WTC11 (cell line): Measurements from ENCODE around the gene KIF2C. TPM values are rescaled to one million over a fixed set of nuclear protein-coding genes. Genes with fewer than 3 reads are reported as not detected.

Experiments used
- ATAC-seq: fragments of 200-7000 bp; cut with Tn5 transposase; 2 replicates; pipeline ENCODE4 v1.10.0; 2021; ENCODE audit warnings: mild to moderate bottlenecking, moderate library complexity
- CTCF ChIA-PET: fragments of 300-600 bp; sonication (Branson Sonifier 250); formaldehyde crosslinking; loops from one replicate; lab custom pipeline; 2021; ENCODE audit warnings: antibody characterized with exemption; lab: Charles Lee
- POLR2A ChIA-PET: fragments of 350-600 bp; sonication (Branson Sonifier 250); formaldehyde crosslinking; loops from one replicate; lab custom pipeline; 2021; ENCODE audit warnings: antibody characterized with exemption; lab: Charles Lee
- DNase-seq: peaks from one replicate; pipeline ENCODE4 v3.0.0; 2021; ENCODE audit warnings: low spot score
- H3K27ac Mint-ChIP-seq: 2 replicates; pipeline ENCODE4 v1.8.0; 2021; ENCODE audit warnings: mixed read lengths
- H3K27me3 Mint-ChIP-seq: 2 replicates; pipeline ENCODE4 v1.8.0; 2021; ENCODE audit warnings: low read depth, mild to moderate bottlenecking, moderate library complexity, mixed read lengths
- H3K36me3 Mint-ChIP-seq: 2 replicates; pipeline ENCODE4 v1.8.0; 2021; ENCODE audit warnings: mixed read lengths
- H3K4me1 Mint-ChIP-seq: 2 replicates; pipeline ENCODE4 v1.8.0; 2022; ENCODE audit warnings: mixed read lengths
- H3K4me3 Mint-ChIP-seq: 2 replicates; pipeline ENCODE4 v1.8.0; 2021; ENCODE audit warnings: mild to moderate bottlenecking, moderate library complexity, mixed read lengths
- H3K9me3 Mint-ChIP-seq: 2 replicates; pipeline ENCODE4 v1.8.0; 2021; ENCODE audit warnings: mixed read lengths
- CBFB ChIP-seq: sonication (generic); formaldehyde crosslinking; IDR thresholded peaks from 2 replicates; pipeline ENCODE4 v1.8.1; 2022; ENCODE audit warnings: mild to moderate bottlenecking, low read depth, missing genetic modification reagents
- FOXP1 ChIP-seq: sonication (generic); formaldehyde crosslinking; IDR thresholded peaks from 2 replicates; pipeline ENCODE4 v1.8.0; 2022; ENCODE audit warnings: missing genetic modification reagents, mild to moderate bottlenecking, moderate library complexity, borderline replicate concordance
- GTF2I ChIP-seq: fragments of 250-450 bp; sonication (Bioruptor Pico); conservative IDR thresholded peaks from 2 replicates; pipeline ENCODE4 v1.4.0; 2021; ENCODE audit warnings: mild to moderate bottlenecking
- JUN ChIP-seq: sonication (generic); formaldehyde crosslinking; IDR thresholded peaks from 2 replicates; pipeline ENCODE4 v1.8.0; 2023; ENCODE audit warnings: mild to moderate bottlenecking, missing genetic modification reagents
- MYBL2 ChIP-seq: sonication (generic); formaldehyde crosslinking; IDR thresholded peaks from 2 replicates; pipeline ENCODE4 v1.8.1; 2023; ENCODE audit warnings: mild to moderate bottlenecking, moderate library complexity, missing genetic modification reagents
- NFE2L1 ChIP-seq: sonication (generic); formaldehyde crosslinking; IDR thresholded peaks from 2 replicates; pipeline ENCODE4 v1.8.1; 2023; ENCODE audit warnings: missing genetic modification reagents
- OVOL2 ChIP-seq: fragments of 250-450 bp; sonication (Bioruptor Pico); IDR thresholded peaks from 2 replicates; pipeline ENCODE4 v1.9.0; 2021; ENCODE audit warnings: mild to moderate bottlenecking, borderline replicate concordance
- PRRX2 ChIP-seq: fragments of 250-450 bp; sonication (Bioruptor Pico); IDR thresholded peaks from 2 replicates; pipeline ENCODE4 v1.8.0; 2021; ENCODE audit warnings: mild to moderate bottlenecking
- TEAD4 ChIP-seq: sonication (generic); formaldehyde crosslinking; IDR thresholded peaks from 2 replicates; pipeline ENCODE4 v1.8.0; 2022; ENCODE audit warnings: mild to moderate bottlenecking, missing genetic modification reagents
- TP53 ChIP-seq: sonication (generic); formaldehyde crosslinking; IDR thresholded peaks from 2 replicates; pipeline ENCODE4 v1.8.1; 2023; ENCODE audit warnings: mild to moderate bottlenecking, missing genetic modification reagents
- USF1 ChIP-seq: sonication (generic); formaldehyde crosslinking; IDR thresholded peaks from 2 replicates; pipeline ENCODE4 v1.8.0; 2022; ENCODE audit warnings: mild to moderate bottlenecking, missing genetic modification reagents
- ZNF121 ChIP-seq: sonication (generic); formaldehyde crosslinking; IDR thresholded peaks from 2 replicates; pipeline ENCODE4 v1.8.0; 2023; ENCODE audit warnings: missing genetic modification reagents
- ZNF317 ChIP-seq: sonication (generic); formaldehyde crosslinking; IDR thresholded peaks from 2 replicates; pipeline ENCODE4 v1.8.1; 2023; ENCODE audit warnings: low read depth, mild to moderate bottlenecking, moderate library complexity, missing genetic modification reagents, borderline replicate concordance
- ZNF396 ChIP-seq: fragments of 250-450 bp; sonication (Bioruptor Pico); IDR thresholded peaks from 2 replicates; pipeline ENCODE4 v1.8.0; 2021; ENCODE audit warnings: mild to moderate bottlenecking, moderate library complexity, borderline replicate concordance
- ZNF416 ChIP-seq: fragments of 250-450 bp; sonication (Bioruptor Pico); IDR thresholded peaks from 2 replicates; pipeline ENCODE4 v1.9.0; 2021; ENCODE audit warnings: mild to moderate bottlenecking, inconsistent platforms
- ZNF423 ChIP-seq: fragments of 250-450 bp; sonication (Bioruptor Pico); IDR thresholded peaks from 2 replicates; pipeline ENCODE4 v2.1.2; 2022; ENCODE audit warnings: mild to moderate bottlenecking, moderate library complexity
- total RNA-seq: library from RNA; stranded (reverse); gene quantifications from 3 replicates; pipeline ENCODE4 v1.2.3, GENCODE V29; 2021
- TF ChIP-seq, protein P1 (sequence below): sonication (generic); formaldehyde crosslinking; IDR thresholded peaks from 2 replicates; pipeline ENCODE4 v1.8.0; 2022; ENCODE audit warnings: mild to moderate bottlenecking, missing genetic modification reagents
- TF ChIP-seq, protein P2 (sequence below): sonication (generic); formaldehyde crosslinking; IDR thresholded peaks from 2 replicates; pipeline ENCODE4 v1.8.1; 2023; ENCODE audit warnings: mild to moderate bottlenecking, missing genetic modification reagents
- TF ChIP-seq, protein P3 (sequence below): sonication (generic); formaldehyde crosslinking; IDR thresholded peaks from 2 replicates; pipeline ENCODE4 v1.8.1; 2022; ENCODE audit warnings: mild to moderate bottlenecking, moderate library complexity, missing genetic modification reagents
- TF ChIP-seq, protein P4 (sequence below): sonication (generic); formaldehyde crosslinking; IDR thresholded peaks from 2 replicates; pipeline ENCODE4 v1.8.0; 2022; ENCODE audit warnings: mild to moderate bottlenecking, missing genetic modification reagents

The KIF2C gene
- total RNA-seq, 1 experiment from 2014 or later, result 93.8 TPM

- Mint-ChIP-seq H3K4me3 (no peak overlapping the region), H3K4me1 (peaks cover 11% of the 10 kb centered on the region), H3K27me3 (no peaks in the 10 kb centered on the region), H3K9me3 (peaks cover 3% of the 10 kb centered on the region; the same call in 1 of the 2 replicates), H3K36me3 (no peaks in the 10 kb centered on the region), H3K27ac (no peak overlapping the region)
- CTCF ChIA-PET, result interaction anchor here (0.5 kb wide), 1 partner anchor 405 kb away, joined by 3 read pairs; no protein-coding TSS in a partner anchor
- TF ChIP-seq ZNF423 (CRISPR knock-in tag) (no peak), FOXP1 (CRISPR knock-in tag) (0 out of 2 replicates have a peak, but pooled peaks have one; percentile 58)
- TF ChIP-seq, protein P1, sequence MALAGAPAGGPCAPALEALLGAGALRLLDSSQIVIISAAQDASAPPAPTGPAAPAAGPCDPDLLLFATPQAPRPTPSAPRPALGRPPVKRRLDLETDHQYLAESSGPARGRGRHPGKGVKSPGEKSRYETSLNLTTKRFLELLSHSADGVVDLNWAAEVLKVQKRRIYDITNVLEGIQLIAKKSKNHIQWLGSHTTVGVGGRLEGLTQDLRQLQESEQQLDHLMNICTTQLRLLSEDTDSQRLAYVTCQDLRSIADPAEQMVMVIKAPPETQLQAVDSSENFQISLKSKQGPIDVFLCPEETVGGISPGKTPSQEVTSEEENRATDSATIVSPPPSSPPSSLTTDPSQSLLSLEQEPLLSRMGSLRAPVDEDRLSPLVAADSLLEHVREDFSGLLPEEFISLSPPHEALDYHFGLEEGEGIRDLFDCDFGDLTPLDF (CRISPR knock-in tag), result no peak
- POLR2A ChIA-PET, result no interaction called here
- ATAC-seq (no peak), DNase-seq (no peak)
Measured at GRCh38 chr1:44724296-44724954, 15.2 kb upstream of the KIF2C start.

- TF ChIP-seq GTF2I (CRISPR knock-in tag) (no peak), ZNF121 (CRISPR knock-in tag) (no peak), ZNF396 (CRISPR knock-in tag) (no peak)
- H3K9me3 Mint-ChIP-seq, result peaks cover 3% of the 10 kb centered on the region; the same call in 1 of the 2 replicates
- no peak overlapping the region for H3K4me3 Mint-ChIP-seq
- POLR2A ChIA-PET, result no interaction called here
- DNase-seq (no peak), ATAC-seq (no peak)
- H3K27me3 Mint-ChIP-seq, result no peaks in the 10 kb centered on the region
- CTCF ChIA-PET, result no interaction called here
- H3K4me1 Mint-ChIP-seq, result peaks cover 11% of the 10 kb centered on the region
- no peaks in the 10 kb centered on the region for H3K36me3 Mint-ChIP-seq
- no peak overlapping the region for H3K27ac Mint-ChIP-seq
Measured at GRCh38 chr1:44724955-44725698, 14.5 kb upstream of the KIF2C start.

- Mint-ChIP-seq H3K9me3 (peaks cover 3% of the 10 kb centered on the region; the same call in 1 of the 2 replicates), H3K36me3 (no peaks in the 10 kb centered on the region), H3K4me1 (peaks cover 22% of the 10 kb centered on the region), H3K27ac (peak within 1 kb of the TSS; percentile 100), H3K27me3 (no peaks in the 10 kb centered on the region), H3K4me3 (peak within 1 kb of the TSS; percentile 25)
- ChIA-PET POLR2A (interaction anchor here (0.6 to 1.9 kb wide), 10 partner anchors 9 to 281 kb away, joined by 3 to 35 read pairs (median 4); partner anchors contain the start of genes BTBD19, RPS8 and UROD), CTCF (interaction anchor here (0.6 to 3.5 kb wide), 19 partner anchors 9 to 573 kb away, joined by 3 to 40 read pairs (median 6); partner anchors contain the start of genes BTBD19, DYNLT4, EIF2B3 and KIF2C)
- DNase-seq (peak; percentile 93), ATAC-seq (peak; percentile 79)
- TF ChIP-seq OVOL2 (CRISPR knock-in tag) (no peak; the same call in 1 of the 2 replicates), ZNF317 (CRISPR knock-in tag) (no peak), ZNF416 (peak; percentile 95), USF1 (CRISPR knock-in tag) (peak; percentile 54; the same call in 1 of the 2 replicates), MYBL2 (CRISPR knock-in tag) (no peak), PRRX2 (CRISPR knock-in tag) (peak; percentile 98), TEAD4 (no peak), NFE2L1 (peak; percentile 65; the same call in 1 of the 2 replicates), CBFB (CRISPR knock-in tag) (no peak), ZNF423 (CRISPR knock-in tag) (no peak), JUN (CRISPR knock-in tag) (peak; percentile 20; the same call in 1 of the 2 replicates), TP53 (no peak), GTF2I (CRISPR knock-in tag) (0 out of 2 replicates have a peak, but pooled peaks have one; percentile 24), ZNF121 (CRISPR knock-in tag) (no peak)
- TF ChIP-seq, protein P2, sequence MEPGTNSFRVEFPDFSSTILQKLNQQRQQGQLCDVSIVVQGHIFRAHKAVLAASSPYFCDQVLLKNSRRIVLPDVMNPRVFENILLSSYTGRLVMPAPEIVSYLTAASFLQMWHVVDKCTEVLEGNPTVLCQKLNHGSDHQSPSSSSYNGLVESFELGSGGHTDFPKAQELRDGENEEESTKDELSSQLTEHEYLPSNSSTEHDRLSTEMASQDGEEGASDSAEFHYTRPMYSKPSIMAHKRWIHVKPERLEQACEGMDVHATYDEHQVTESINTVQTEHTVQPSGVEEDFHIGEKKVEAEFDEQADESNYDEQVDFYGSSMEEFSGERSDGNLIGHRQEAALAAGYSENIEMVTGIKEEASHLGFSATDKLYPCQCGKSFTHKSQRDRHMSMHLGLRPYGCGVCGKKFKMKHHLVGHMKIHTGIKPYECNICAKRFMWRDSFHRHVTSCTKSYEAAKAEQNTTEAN (CRISPR knock-in tag), result peak; percentile 75; the same call in 1 of the 2 replicates
- TF ChIP-seq, protein P3, sequence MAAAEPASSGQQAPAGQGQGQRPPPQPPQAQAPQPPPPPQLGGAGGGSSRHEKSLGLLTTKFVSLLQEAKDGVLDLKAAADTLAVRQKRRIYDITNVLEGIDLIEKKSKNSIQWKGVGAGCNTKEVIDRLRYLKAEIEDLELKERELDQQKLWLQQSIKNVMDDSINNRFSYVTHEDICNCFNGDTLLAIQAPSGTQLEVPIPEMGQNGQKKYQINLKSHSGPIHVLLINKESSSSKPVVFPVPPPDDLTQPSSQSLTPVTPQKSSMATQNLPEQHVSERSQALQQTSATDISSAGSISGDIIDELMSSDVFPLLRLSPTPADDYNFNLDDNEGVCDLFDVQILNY (CRISPR knock-in tag), result no peak
- TF ChIP-seq, protein P4, sequence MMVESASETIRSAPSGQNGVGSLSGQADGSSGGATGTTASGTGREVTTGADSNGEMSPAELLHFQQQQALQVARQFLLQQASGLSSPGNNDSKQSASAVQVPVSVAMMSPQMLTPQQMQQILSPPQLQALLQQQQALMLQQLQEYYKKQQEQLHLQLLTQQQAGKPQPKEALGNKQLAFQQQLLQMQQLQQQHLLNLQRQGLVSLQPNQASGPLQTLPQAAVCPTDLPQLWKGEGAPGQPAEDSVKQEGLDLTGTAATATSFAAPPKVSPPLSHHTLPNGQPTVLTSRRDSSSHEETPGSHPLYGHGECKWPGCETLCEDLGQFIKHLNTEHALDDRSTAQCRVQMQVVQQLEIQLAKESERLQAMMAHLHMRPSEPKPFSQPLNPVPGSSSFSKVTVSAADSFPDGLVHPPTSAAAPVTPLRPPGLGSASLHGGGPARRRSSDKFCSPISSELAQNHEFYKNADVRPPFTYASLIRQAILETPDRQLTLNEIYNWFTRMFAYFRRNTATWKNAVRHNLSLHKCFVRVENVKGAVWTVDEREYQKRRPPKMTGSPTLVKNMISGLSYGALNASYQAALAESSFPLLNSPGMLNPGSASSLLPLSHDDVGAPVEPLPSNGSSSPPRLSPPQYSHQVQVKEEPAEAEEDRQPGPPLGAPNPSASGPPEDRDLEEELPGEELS (CRISPR knock-in tag), result no peak
Measured at GRCh38 chr1:44730741-44731512, 8.7 kb upstream of the KIF2C start, which contains the start of gene RNU5D-1. TSS of gene RNU5D-1 (minus strand) at chr1:44731170.
